ENCODE results near the gene FAH.

The FAH gene

GRCh38 chr15:80233581-80233980 is 80.8 kb downstream of the FAH start:
- DNase-seq (ENCODE audit: low read depth in 3 of 3, low spot score in 1 of 3) = no peak

DNA sequence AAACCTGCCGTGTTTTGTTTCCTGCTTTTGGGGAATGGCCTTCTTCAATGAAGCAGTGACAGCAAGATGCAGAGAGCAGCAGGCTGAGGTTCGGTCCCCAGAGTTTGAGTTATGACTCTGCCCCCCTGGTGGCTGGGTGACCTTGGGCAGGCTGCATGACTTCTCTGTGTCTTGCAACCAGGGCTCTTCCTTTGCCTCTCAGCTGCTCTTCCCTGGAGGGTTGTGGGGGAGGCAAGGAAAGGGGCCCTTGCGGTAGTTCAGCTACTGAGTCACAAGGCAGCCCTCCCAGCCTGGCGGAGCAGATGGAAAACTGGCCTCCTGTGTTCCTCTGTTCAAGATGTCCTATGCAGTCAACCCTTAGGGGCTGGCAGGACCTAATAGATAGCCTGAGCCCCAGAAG is 82.1 kb downstream of the FAH start:
- DNase-seq (ENCODE audit: low read depth in 3 of 3, low spot score in 1 of 3) = peak in 1 of 3 donors; percentile 29
